K562 (cell line): ENCODE data around the gene ATP6V1F. TPM values are rescaled to one million over a fixed set of nuclear protein-coding genes. Genes with fewer than 3 reads are reported as not detected.

Experiments used
- ATAC-seq: fragments of 200-7000 bp; cut with Tn5 transposase; 3 replicates; pipeline ENCODE4 v1.9.1; 2020; ENCODE audit warnings: moderate library complexity
- BruUV-seq: library from RNA; stranded (reverse); fragments of 400-500 nt; replicated peaks from 2 replicates; lab custom pipeline; 2021; lab: Mats Ljungman, UMichigan
- CTCF ChIA-PET: fragments of 300-600 bp; formaldehyde crosslinking; extraction: SDS; loops from one replicate; lab custom pipeline; 2021; ENCODE audit warnings: low intra/inter-chr PET ratio; lab: Yijun Ruan, JAX
- POLR2A ChIA-PET: fragments of 300-600, 350-650 bp; sonication (Branson Sonifier 250); formaldehyde crosslinking; extraction: SDS; loops from one replicate; lab custom pipeline; 2021; ENCODE audit warnings: antibody characterized with exemption, inconsistent platforms; lab: Yijun Ruan, JAX
- DNase-seq, 4 experiments: peaks; one replicate each; pipeline versions ENCODE4 v3.0.0 to v3.0.0-alpha.2; 2011 to 2018; ENCODE audit warnings: low spot score in 3 of 4, mixed read lengths in 3 of 4; ENCODE audit errors: extremely low read depth in 1 of 4
- FAIRE-seq: peaks from 2 replicates; lab custom pipeline; 2011; peaks lifted over from hg19 to GRCh38; lab: Jason Lieb, UNC
- H2AFZ ChIP-seq: 2 replicates; pipeline ENCODE4 v1.6.0; 2011; ENCODE audit warnings: low read depth, low read length, control low read depth, inconsistent platforms
- H3K27ac ChIP-seq: fragments of 200-600 bp; 3 replicates; pipeline ENCODE4 v1.8.0; 2011; ENCODE audit warnings: low read depth, mild to moderate bottlenecking, control low read depth, inconsistent platforms, low read length, moderate library complexity, mixed read lengths; ENCODE audit errors: extremely low read depth
- H3K27me3 ChIP-seq, 2 experiments: fragments of 300-600 bp in 1 of 2; 2 replicates in 1 of 2; 3 replicates in 1 of 2; pipeline versions ENCODE4 v1.6.0 to v1.8.0; 2011; ENCODE audit warnings: inconsistent platforms in 2 of 2, low read length in 2 of 2, mild to moderate bottlenecking in 1 of 2, mixed read lengths in 1 of 2, moderate library complexity in 1 of 2; ENCODE audit not compliant: control insufficient read depth in 2 of 2, insufficient read depth in 2 of 2
- H3K36me3 ChIP-seq: fragments of 300-600 bp; 3 replicates; pipeline ENCODE4 v1.8.0; 2011; ENCODE audit warnings: mild to moderate bottlenecking, low read length, inconsistent platforms; ENCODE audit not compliant: control insufficient read depth, insufficient read depth
- H3K4me1 ChIP-seq, 2 experiments: fragments of 200-600 bp in 1 of 2; replicated peaks in 1 of 2; 2 replicates in 1 of 2; 3 replicates in 1 of 2; pipeline versions ENCODE4 v1.5.1 to v1.8.0; 2011; ENCODE audit warnings: inconsistent platforms in 2 of 2, low read length in 2 of 2, mild to moderate bottlenecking in 1 of 2, mixed read lengths in 1 of 2, moderate library complexity in 1 of 2; ENCODE audit not compliant: control insufficient read depth in 2 of 2, insufficient read depth in 2 of 2
- H3K4me2 ChIP-seq: 2 replicates; pipeline ENCODE4 v1.6.1; 2011; ENCODE audit warnings: low read length, control low read depth, inconsistent platforms, mixed read lengths; ENCODE audit not compliant: insufficient read depth
- H3K4me3 ChIP-seq: fragments of 200-600 bp; sonication (generic), shearing (Covaris generic); 2 replicates; pipeline ENCODE4 v1.5.1; 2016; ENCODE audit warnings: control low read depth, inconsistent platforms
- H3K79me2 ChIP-seq: fragments of 200-600 bp; 3 replicates; pipeline ENCODE4 v1.8.0; 2011; ENCODE audit warnings: low read length, inconsistent platforms; ENCODE audit not compliant: control insufficient read depth, insufficient read depth
- H3K9ac ChIP-seq, 2 experiments: 2 replicates each; pipeline versions ENCODE4 v1.6.0 to v1.6.1; 2011; ENCODE audit warnings: low read depth in 2 of 2, low read length in 2 of 2, control low read depth in 1 of 2, inconsistent platforms in 1 of 2, mild to moderate bottlenecking in 1 of 2, mixed read lengths in 1 of 2; ENCODE audit not compliant: insufficient read depth in 1 of 2
- H3K9me1 ChIP-seq: one replicate; pipeline ENCODE4 v1.6.0; 2011; ENCODE audit warnings: inconsistent platforms, mild to moderate bottlenecking, low read length, moderate library complexity; ENCODE audit not compliant: control insufficient read depth, insufficient read depth
- H3K9me3 ChIP-seq: replicated peaks from 2 replicates; pipeline ENCODE4 v1.5.1; 2011; ENCODE audit warnings: low read depth, low read length, inconsistent platforms; ENCODE audit not compliant: control insufficient read depth, insufficient read depth
- H4K20me1 ChIP-seq: replicated peaks from 2 replicates; pipeline ENCODE4 v1.6.1; 2011; ENCODE audit warnings: low read length, inconsistent platforms, mixed read lengths; ENCODE audit not compliant: control insufficient read depth, insufficient read depth
- FUS ChIP-seq: fragments of 200-400 bp; formaldehyde crosslinking; optimal IDR thresholded peaks from 2 replicates; pipeline ENCODE3; 2017; ENCODE audit warnings: low read depth, low read length
- MAFK ChIP-seq: IDR thresholded peaks from 2 replicates; pipeline ENCODE4 v1.6.1; 2011; ENCODE audit warnings: low read length, improper control_type of control experiment
- SMAD4 ChIP-seq: fragments of 250-450 bp; sonication (Bioruptor Pico); conservative IDR thresholded peaks from 2 replicates; pipeline ENCODE4 v1.8.0; 2021; ENCODE audit warnings: inconsistent platforms, mild to moderate bottlenecking, moderate library complexity
- WGBS: fragments of 100-300 bp; shearing (Covaris generic); methylation state at CpG from one replicate; pipeline ENCODE4 v1.1.6; 2016; ENCODE audit warnings: low coverage, mixed read lengths; ENCODE audit not compliant: insufficient coverage; ENCODE audit errors: missing lambda C conversion rate; 5-methylcytosine and 5-hydroxymethylcytosine counted together
- in situ Hi-C: fragments of 300-500 bp; cut with MboI; formaldehyde crosslinking; loops from 4 replicates; pipeline ENCODE4 v1.15.0; 2018; ENCODE audit warnings: inconsistent platforms, mixed read lengths
- intact Hi-C: fragments of 100-400 bp; cut with micrococcal nuclease; formaldehyde crosslinking; loops from 2 replicates; pipeline ENCODE4 v1.14.2; 2022
- polyA plus RNA-seq, 8 experiments: library from polyadenylated mRNA; depleted of rRNA in 4 of 8; stranded (reverse) in 5 of 8; unstranded in 3 of 8; fragments of >200 nt; fragmentation: Nextera tagmentation in 2 of 8; fragmentation: Illumina TruSeq in 1 of 8; extraction: Ambion mirVana in 2 of 8; extraction: Trizol in 1 of 8; gene quantifications; 2 replicates each; pipeline versions ENCODE4 v1.2.1 to v1.2.3, GENCODE V29; 2011 to 2014; ENCODE audit warnings: inconsistent platforms in 1 of 8, missing spikeins in 1 of 8
- total RNA-seq, 7 experiments: library from RNA; depleted of rRNA in 6 of 7; stranded (reverse); fragments of >200 nt in 6 of 7; fragmentation: Illumina TruSeq in 2 of 7; extraction: Trizol in 2 of 7; gene quantifications; 2 replicates each; pipeline versions ENCODE4 v1.2.1 to v1.2.3, GENCODE V29; 2011 to 2021; ENCODE audit warnings: low replicate concordance in 1 of 7
- TF ChIP-seq, protein P1 (sequence below), 2 experiments: fragments of 150-350 bp in 1 of 2; IDR thresholded peaks; 2 replicates each; pipeline ENCODE4 v1.6.1; 2012 to 2016; ENCODE audit warnings: low read depth in 2 of 2, low read length in 2 of 2, mild to moderate bottlenecking in 1 of 2, moderate library complexity in 1 of 2
- TF ChIP-seq, protein P2 (sequence below): fragments of 450-650 bp; IDR thresholded peaks from 2 replicates; pipeline ENCODE4 v1.6.1; 2016; ENCODE audit warnings: low read depth

The ATP6V1F gene
- total and polyA plus RNA-seq, 9 of the 15 experiments (the other 6 are each of a cell fraction or from before 2014, with no cell fraction given), result 206 to 1,123 (median 542) TPM

DNA sequence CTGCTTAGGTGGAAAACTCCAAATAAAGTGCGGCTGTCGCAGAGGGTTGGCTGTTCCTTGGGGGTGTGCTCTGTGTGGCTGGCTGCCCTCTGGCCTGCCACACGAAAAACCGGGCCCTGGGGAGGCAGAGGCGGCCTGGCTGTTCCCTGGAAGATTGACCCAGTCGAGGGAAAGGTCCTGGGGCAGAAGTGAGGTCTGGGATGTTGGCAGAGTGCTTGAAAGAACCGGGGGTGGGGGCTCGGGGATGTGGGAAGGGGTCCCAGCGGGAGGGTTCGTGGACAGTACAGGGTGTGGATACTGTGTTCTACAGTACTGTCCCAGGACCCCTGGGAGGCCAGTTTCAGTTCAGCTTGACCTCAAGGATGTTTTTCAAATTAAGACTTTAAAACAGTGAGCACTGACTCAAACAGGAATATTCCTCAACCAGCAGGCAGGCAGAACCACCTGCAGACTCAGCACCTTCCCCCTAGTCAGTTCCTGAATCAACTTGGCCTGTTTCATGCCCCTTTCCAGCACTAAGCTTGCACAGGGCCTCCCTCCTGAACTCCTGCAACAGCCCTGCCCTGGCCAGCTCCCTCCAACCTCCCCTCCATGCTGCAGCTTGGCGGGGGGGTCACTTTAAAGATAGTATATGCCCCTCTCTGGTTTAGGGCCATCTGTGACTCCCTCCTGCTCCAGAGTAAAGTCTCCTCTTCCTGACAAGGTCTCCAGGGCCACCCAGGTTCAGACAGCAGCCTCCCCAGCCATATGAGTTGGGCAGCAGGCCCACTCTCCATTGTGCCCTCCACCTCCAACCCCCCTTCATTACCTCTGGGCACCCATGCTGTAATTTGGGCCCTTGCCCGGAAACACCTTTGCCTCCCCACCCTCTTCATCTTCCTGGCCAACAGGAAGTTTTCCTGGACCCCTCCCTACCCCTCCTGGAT, 3.2 kb upstream of the ATP6V1F start:
- intact Hi-C loops, result loop anchor here (1.0 to 5.0 kb wide), 5 partner anchors 21 to 382 kb away; partner anchors contain the start of gene METTL2B
- BruUV-seq, result no TSS peak
- POLR2A ChIA-PET, result interaction anchor here (0.6 to 7.1 kb wide), 11 partner anchors 8 to 364 kb away, joined by 3 to 47 read pairs (median 5); partner anchors contain the start of gene CALU
- Histone ChIP-seq H4K20me1 (peaks cover 3% of the 10 kb centered on the region; the same call in 1 of the 2 replicates), H3K27ac (peak overlapping the region; percentile 84), H3K36me3 (peaks cover 51% of the 10 kb centered on the region; the same call in 2 of the 3 replicates), H3K9me1 (no peaks in the 10 kb centered on the region), H3K9me3 (no peaks in the 10 kb centered on the region), H2AFZ (peak overlapping the region; percentile 76), H3K27me3 (no peaks in the 10 kb centered on the region), H3K4me1 (peaks cover 38 to 75% of the 10 kb centered on the region in 2 experiments), H3K79me2 (peaks cover 25% of the 10 kb centered on the region), H3K4me2 (peak overlapping the region; percentile 78), H3K4me3 (no peak overlapping the region), H3K9ac (peak overlapping the region; percentile 15 to 86)
- ATAC-seq, result peak; percentile 0; the same call in 1 of the 3 replicates
- in situ Hi-C loops, result loop anchor here (5.0 kb wide), 1 partner anchor 53 kb away; the partner anchor contains the start of gene KCP
- WGBS, result 66% methylated on average over 12 of the region's 12 CpGs
- peak in 2 of 4 experiments; percentile 46 to 50 for DNase-seq
- FAIRE-seq, result no peak
- CTCF ChIA-PET, result no interaction called here
- TF ChIP-seq, protein P1, sequence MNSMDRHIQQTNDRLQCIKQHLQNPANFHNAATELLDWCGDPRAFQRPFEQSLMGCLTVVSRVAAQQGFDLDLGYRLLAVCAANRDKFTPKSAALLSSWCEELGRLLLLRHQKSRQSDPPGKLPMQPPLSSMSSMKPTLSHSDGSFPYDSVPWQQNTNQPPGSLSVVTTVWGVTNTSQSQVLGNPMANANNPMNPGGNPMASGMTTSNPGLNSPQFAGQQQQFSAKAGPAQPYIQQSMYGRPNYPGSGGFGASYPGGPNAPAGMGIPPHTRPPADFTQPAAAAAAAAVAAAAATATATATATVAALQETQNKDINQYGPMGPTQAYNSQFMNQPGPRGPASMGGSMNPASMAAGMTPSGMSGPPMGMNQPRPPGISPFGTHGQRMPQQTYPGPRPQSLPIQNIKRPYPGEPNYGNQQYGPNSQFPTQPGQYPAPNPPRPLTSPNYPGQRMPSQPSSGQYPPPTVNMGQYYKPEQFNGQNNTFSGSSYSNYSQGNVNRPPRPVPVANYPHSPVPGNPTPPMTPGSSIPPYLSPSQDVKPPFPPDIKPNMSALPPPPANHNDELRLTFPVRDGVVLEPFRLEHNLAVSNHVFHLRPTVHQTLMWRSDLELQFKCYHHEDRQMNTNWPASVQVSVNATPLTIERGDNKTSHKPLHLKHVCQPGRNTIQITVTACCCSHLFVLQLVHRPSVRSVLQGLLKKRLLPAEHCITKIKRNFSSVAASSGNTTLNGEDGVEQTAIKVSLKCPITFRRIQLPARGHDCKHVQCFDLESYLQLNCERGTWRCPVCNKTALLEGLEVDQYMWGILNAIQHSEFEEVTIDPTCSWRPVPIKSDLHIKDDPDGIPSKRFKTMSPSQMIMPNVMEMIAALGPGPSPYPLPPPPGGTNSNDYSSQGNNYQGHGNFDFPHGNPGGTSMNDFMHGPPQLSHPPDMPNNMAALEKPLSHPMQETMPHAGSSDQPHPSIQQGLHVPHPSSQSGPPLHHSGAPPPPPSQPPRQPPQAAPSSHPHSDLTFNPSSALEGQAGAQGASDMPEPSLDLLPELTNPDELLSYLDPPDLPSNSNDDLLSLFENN (IDR thresholded peaks at IDR 0.05; ENCODE audit: low read depth in 2 of 2, low read length in 2 of 2), result 0 out of 4 replicates have a peak, but pooled peaks of 1 of the 2 experiments have one; percentile 17
- peak; percentile 67 for TF ChIP-seq MAFK
- TF ChIP-seq FUS, result no peak
- TF ChIP-seq, protein P2, sequence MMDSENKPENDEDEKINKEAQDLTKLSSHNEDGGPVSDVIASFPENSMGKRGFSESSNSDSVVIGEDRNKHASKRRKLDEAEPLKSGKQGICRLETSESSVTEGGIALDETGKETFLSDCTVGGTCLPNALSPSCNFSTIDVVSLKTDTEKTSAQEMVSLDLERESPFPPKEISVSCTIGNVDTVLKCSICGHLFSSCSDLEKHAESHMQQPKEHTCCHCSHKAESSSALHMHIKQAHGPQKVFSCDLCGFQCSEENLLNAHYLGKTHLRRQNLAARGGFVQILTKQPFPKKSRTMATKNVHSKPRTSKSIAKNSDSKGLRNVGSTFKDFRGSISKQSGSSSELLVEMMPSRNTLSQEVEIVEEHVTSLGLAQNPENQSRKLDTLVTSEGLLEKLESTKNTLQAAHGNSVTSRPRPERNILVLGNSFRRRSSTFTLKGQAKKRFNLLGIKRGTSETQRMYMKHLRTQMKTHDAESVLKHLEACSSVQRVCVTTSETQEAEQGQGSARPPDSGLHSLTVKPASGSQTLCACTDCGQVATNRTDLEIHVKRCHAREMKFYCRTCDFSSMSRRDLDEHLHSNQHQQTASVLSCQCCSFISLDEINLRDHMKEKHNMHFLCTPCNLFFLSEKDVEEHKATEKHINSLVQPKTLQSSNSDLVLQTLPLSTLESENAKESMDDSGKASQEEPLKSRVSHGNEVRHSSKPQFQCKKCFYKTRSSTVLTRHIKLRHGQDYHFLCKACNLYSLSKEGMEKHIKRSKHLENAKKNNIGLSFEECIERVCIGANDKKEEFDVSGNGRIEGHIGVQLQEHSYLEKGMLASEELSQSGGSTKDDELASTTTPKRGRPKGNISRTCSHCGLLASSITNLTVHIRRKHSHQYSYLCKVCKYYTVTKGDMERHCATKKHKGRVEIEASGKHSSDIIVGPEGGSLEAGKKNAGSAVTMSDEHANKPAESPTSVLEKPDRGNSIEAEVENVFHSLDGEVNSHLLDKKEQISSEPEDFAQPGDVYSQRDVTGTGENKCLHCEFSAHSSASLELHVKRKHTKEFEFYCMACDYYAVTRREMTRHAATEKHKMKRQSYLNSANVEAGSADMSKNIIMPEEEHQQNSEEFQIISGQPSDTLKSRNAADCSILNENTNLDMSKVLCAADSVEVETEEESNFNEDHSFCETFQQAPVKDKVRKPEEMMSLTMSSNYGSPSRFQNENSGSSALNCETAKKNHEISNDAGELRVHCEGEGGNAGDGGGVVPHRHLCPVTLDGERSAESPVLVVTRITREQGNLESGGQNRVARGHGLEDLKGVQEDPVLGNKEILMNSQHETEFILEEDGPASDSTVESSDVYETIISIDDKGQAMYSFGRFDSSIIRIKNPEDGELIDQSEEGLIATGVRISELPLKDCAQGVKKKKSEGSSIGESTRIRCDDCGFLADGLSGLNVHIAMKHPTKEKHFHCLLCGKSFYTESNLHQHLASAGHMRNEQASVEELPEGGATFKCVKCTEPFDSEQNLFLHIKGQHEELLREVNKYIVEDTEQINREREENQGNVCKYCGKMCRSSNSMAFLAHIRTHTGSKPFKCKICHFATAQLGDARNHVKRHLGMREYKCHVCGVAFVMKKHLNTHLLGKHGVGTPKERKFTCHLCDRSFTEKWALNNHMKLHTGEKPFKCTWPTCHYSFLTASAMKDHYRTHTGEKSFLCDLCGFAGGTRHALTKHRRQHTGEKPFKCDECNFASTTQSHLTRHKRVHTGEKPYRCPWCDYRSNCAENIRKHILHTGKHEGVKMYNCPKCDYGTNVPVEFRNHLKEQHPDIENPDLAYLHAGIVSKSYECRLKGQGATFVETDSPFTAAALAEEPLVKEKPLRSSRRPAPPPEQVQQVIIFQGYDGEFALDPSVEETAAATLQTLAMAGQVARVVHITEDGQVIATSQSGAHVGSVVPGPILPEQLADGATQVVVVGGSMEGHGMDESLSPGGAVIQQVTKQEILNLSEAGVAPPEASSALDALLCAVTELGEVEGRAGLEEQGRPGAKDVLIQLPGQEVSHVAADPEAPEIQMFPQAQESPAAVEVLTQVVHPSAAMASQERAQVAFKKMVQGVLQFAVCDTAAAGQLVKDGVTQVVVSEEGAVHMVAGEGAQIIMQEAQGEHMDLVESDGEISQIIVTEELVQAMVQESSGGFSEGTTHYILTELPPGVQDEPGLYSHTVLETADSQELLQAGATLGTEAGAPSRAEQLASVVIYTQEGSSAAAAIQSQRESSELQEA, result 0 out of 2 replicates have a peak, but pooled peaks have one; percentile 0
- TF ChIP-seq SMAD4, result 0 out of 2 replicates have a peak, but pooled peaks have one; percentile 3
